ENCODE results near the gene DAPK1.

The DAPK1 gene

GRCh38 chr9:87531370-87532295 is 34.0 kb downstream of the DAPK1 start:
- Histone ChIP-seq H3K9ac (ENCODE audit: low read length) (no peak overlapping the region), H3K27ac (ENCODE audit: low read length, poor library complexity, severe bottlenecking) (no peak overlapping the region), H3K4ac (ENCODE audit: low read depth in 1 of 2, low read length in 2 of 2) (no peak overlapping the region), H4K91ac (ENCODE audit: low read length) (no peak overlapping the region), H3K4me2 (ENCODE audit: low read length, poor library complexity, severe bottlenecking) (no peak overlapping the region), H2BK15ac (ENCODE audit: low read depth, poor library complexity, severe bottlenecking) (no peak overlapping the region), H3K9me3 (ENCODE audit: control insufficient read depth, low read length) (no peaks in the 10 kb centered on the region), H3K79me1 (replicated peaks; ENCODE audit: low read length, poor library complexity, severe bottlenecking) (peaks cover 37% of the 10 kb centered on the region), H3K4me3 (ENCODE audit: insufficient read depth in 1 of 2, low read depth in 1 of 2, low read length in 2 of 2) (no peak overlapping the region), H2AK5ac (ENCODE audit: low read length, severe bottlenecking) (no peak overlapping the region), H3K36me3 (ENCODE audit: control insufficient read depth in 1 of 2, insufficient read depth in 2 of 2, low read depth in 1 of 2, low read length in 2 of 2) (peaks cover 0 to 6% of the 10 kb centered on the region in 2 experiments), H3K4me1 (ENCODE audit: control insufficient read depth, insufficient read depth, low read depth, low read length) (peaks cover 11% of the 10 kb centered on the region), H3K23ac (ENCODE audit: low read length in 2 of 2) (no peak overlapping the region), H2BK12ac (ENCODE audit: low read length in 2 of 2) (no peak overlapping the region), H2BK120ac (ENCODE audit: low read depth, low read length) (no peak overlapping the region), H2AFZ (ENCODE audit: low read depth, low read length) (no peak overlapping the region), H4K8ac (ENCODE audit: low read length) (no peak overlapping the region), H3K14ac (ENCODE audit: low read length in 2 of 2) (peak overlapping the region in 1 of 2 experiments; percentile 66), H3K27me3 (ENCODE audit: control insufficient read depth in 1 of 2, insufficient read depth in 1 of 2, low read length in 2 of 2) (no peaks in the 10 kb centered on the region), H2BK5ac (ENCODE audit: low read depth, low read length, poor library complexity, severe bottlenecking) (no peak overlapping the region), H3K18ac (ENCODE audit: low read depth in 1 of 2, low read length in 2 of 2) (no peak overlapping the region)
- DNase-seq: no peak
- 83% methylated on average over 3 of the region's 3 CpGs for WGBS

DNA sequence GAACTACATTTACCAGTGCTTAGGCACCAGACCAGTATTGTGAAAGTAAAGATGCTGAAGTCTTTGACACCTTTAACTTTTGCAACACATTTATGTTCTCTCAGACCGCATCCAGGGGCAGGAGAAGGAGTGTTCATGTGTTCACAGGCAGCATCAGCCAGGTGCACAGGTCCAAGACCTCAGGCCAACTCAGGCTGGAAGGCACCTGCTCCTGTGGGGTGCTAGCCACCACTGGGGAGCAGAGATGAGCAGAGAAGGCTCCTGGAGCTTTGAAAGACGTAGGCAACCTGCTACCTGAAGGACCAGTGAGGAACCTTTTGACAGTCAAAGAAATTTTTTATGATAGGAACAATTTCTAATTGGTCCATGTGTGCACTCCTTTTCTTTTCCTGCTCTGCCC is 35.6 kb downstream of the DAPK1 start:
- Histone ChIP-seq H3K14ac (ENCODE audit: low read length in 2 of 2) (no peak overlapping the region), H3K4ac (ENCODE audit: low read depth in 1 of 2, low read length in 2 of 2) (no peak overlapping the region), H2AFZ (ENCODE audit: low read depth, low read length) (no peak overlapping the region), H2BK120ac (ENCODE audit: low read depth, low read length) (no peak overlapping the region), H3K27ac (ENCODE audit: low read length, poor library complexity, severe bottlenecking) (no peak overlapping the region), H3K36me3 (ENCODE audit: control insufficient read depth in 1 of 2, insufficient read depth in 2 of 2, low read depth in 1 of 2, low read length in 2 of 2) (peaks cover 0 to 3% of the 10 kb centered on the region in 2 experiments), H4K8ac (ENCODE audit: low read length) (no peak overlapping the region), H2AK5ac (ENCODE audit: low read length, severe bottlenecking) (no peak overlapping the region), H3K9ac (ENCODE audit: low read length) (no peak overlapping the region), H3K9me3 (ENCODE audit: control insufficient read depth, low read length) (no peaks in the 10 kb centered on the region), H2BK12ac (ENCODE audit: low read length in 2 of 2) (no peak overlapping the region), H3K4me1 (ENCODE audit: control insufficient read depth, insufficient read depth, low read depth, low read length) (peaks cover 9% of the 10 kb centered on the region), H4K91ac (ENCODE audit: low read length) (no peak overlapping the region), H3K4me2 (ENCODE audit: low read length, poor library complexity, severe bottlenecking) (no peak overlapping the region), H3K23ac (ENCODE audit: low read length in 2 of 2) (no peak overlapping the region), H3K4me3 (ENCODE audit: insufficient read depth in 1 of 2, low read depth in 1 of 2, low read length in 2 of 2) (no peak overlapping the region), H3K18ac (ENCODE audit: low read depth in 1 of 2, low read length in 2 of 2) (no peak overlapping the region), H3K27me3 (ENCODE audit: control insufficient read depth in 1 of 2, insufficient read depth in 1 of 2, low read length in 2 of 2) (no peaks in the 10 kb centered on the region), H3K79me1 (replicated peaks; ENCODE audit: low read length, poor library complexity, severe bottlenecking) (peaks cover 39% of the 10 kb centered on the region), H2BK5ac (ENCODE audit: low read depth, low read length, poor library complexity, severe bottlenecking) (no peak overlapping the region), H2BK15ac (ENCODE audit: low read depth, poor library complexity, severe bottlenecking) (no peak overlapping the region)
- DNase-seq: no peak
- WGBS: 92% methylated on average over 1 of the region's 2 CpGs

DNA sequence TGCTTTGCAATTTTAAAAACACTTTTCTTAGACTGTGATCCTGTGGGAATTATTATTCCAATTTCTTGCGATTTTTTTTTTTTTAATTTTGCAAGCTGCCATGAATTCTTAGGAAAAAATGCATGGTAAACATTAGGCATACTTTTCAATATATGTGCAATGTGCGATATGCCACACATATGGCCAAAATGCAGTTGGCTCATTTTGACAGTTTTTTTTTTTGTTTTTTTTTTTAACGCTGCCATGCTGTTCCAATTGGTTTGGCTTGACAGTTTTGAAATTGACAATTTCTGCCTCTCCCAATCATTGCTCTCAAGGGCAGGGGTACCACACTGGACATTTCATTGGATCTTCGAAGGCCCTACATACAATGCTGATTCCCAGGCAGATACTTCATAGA is 36.4 kb downstream of the DAPK1 start:
- no peak overlapping the region for H3K4ac ChIP-seq (ENCODE audit: low read depth in 1 of 2, low read length in 2 of 2)
- DNase-seq: no peak
- H3K4me3 ChIP-seq (ENCODE audit: insufficient read depth in 1 of 2, low read depth in 1 of 2, low read length in 2 of 2): no peak overlapping the region
- H3K4me2 ChIP-seq (ENCODE audit: low read length, poor library complexity, severe bottlenecking): no peak overlapping the region
- H2BK5ac ChIP-seq (ENCODE audit: low read depth, low read length, poor library complexity, severe bottlenecking): no peak overlapping the region
- H3K9me3 ChIP-seq (ENCODE audit: control insufficient read depth, low read length): no peaks in the 10 kb centered on the region
- no peak overlapping the region for H2BK12ac ChIP-seq (ENCODE audit: low read length in 2 of 2)
- H2BK120ac ChIP-seq (ENCODE audit: low read depth, low read length): no peak overlapping the region
- peaks cover 9% of the 10 kb centered on the region for H3K4me1 ChIP-seq (ENCODE audit: control insufficient read depth, insufficient read depth, low read depth, low read length)
- peaks cover 34% of the 10 kb centered on the region for H3K79me1 ChIP-seq (replicated peaks; ENCODE audit: low read length, poor library complexity, severe bottlenecking)
- no peak overlapping the region for H2AK5ac ChIP-seq (ENCODE audit: low read length, severe bottlenecking)
- H3K27ac ChIP-seq (ENCODE audit: low read length, poor library complexity, severe bottlenecking): no peak overlapping the region
- no peak overlapping the region for H2BK15ac ChIP-seq (ENCODE audit: low read depth, poor library complexity, severe bottlenecking)
- no peak overlapping the region for H2AFZ ChIP-seq (ENCODE audit: low read depth, low read length)
- 97% methylated on average over 2 of the region's 4 CpGs for WGBS
- H4K91ac ChIP-seq (ENCODE audit: low read length): no peak overlapping the region
- no peak overlapping the region for H3K9ac ChIP-seq (ENCODE audit: low read length)
- no peak overlapping the region for H3K23ac ChIP-seq (ENCODE audit: low read length in 2 of 2)
- no peak overlapping the region for H3K14ac ChIP-seq (ENCODE audit: low read length in 2 of 2)
- H4K8ac ChIP-seq (ENCODE audit: low read length): no peak overlapping the region
- no peak overlapping the region for H3K18ac ChIP-seq (ENCODE audit: low read depth in 1 of 2, low read length in 2 of 2)
- H3K36me3 ChIP-seq (ENCODE audit: control insufficient read depth in 1 of 2, insufficient read depth in 2 of 2, low read depth in 1 of 2, low read length in 2 of 2): peaks cover 0 to 3% of the 10 kb centered on the region in 2 experiments
- H3K27me3 ChIP-seq (ENCODE audit: control insufficient read depth in 1 of 2, insufficient read depth in 1 of 2, low read length in 2 of 2): no peaks in the 10 kb centered on the region

GRCh38 chr9:87534957-87535356 is 37.3 kb downstream of the DAPK1 start:
- no peak overlapping the region for H2BK12ac ChIP-seq (ENCODE audit: low read length in 2 of 2)
- no peak overlapping the region for H3K18ac ChIP-seq (ENCODE audit: low read depth in 1 of 2, low read length in 2 of 2)
- no peak overlapping the region for H4K91ac ChIP-seq (ENCODE audit: low read length)
- H2AFZ ChIP-seq (ENCODE audit: low read depth, low read length): no peak overlapping the region
- H3K14ac ChIP-seq (ENCODE audit: low read length in 2 of 2): no peak overlapping the region
- H3K4me2 ChIP-seq (ENCODE audit: low read length, poor library complexity, severe bottlenecking): no peak overlapping the region
- no peak overlapping the region for H3K4me3 ChIP-seq (ENCODE audit: insufficient read depth in 1 of 2, low read depth in 1 of 2, low read length in 2 of 2)
- H3K9ac ChIP-seq (ENCODE audit: low read length): no peak overlapping the region
- 90% methylated on average over 2 of the region's 2 CpGs for WGBS
- H3K4me1 ChIP-seq (ENCODE audit: control insufficient read depth, insufficient read depth, low read depth, low read length): peaks cover 10% of the 10 kb centered on the region
- no peaks in the 10 kb centered on the region for H3K27me3 ChIP-seq (ENCODE audit: control insufficient read depth in 1 of 2, insufficient read depth in 1 of 2, low read length in 2 of 2)
- H3K4ac ChIP-seq (ENCODE audit: low read depth in 1 of 2, low read length in 2 of 2): no peak overlapping the region
- no peak overlapping the region for H2AK5ac ChIP-seq (ENCODE audit: low read length, severe bottlenecking)
- no peak overlapping the region for H2BK5ac ChIP-seq (ENCODE audit: low read depth, low read length, poor library complexity, severe bottlenecking)
- no peak overlapping the region for H3K27ac ChIP-seq (ENCODE audit: low read length, poor library complexity, severe bottlenecking)
- peaks cover 0 to 4% of the 10 kb centered on the region in 2 experiments for H3K36me3 ChIP-seq (ENCODE audit: control insufficient read depth in 1 of 2, insufficient read depth in 2 of 2, low read depth in 1 of 2, low read length in 2 of 2)
- H3K9me3 ChIP-seq (ENCODE audit: control insufficient read depth, low read length): no peaks in the 10 kb centered on the region
- peaks cover 29% of the 10 kb centered on the region for H3K79me1 ChIP-seq (replicated peaks; ENCODE audit: low read length, poor library complexity, severe bottlenecking)
- H3K23ac ChIP-seq (ENCODE audit: low read length in 2 of 2): no peak overlapping the region
- no peak for DNase-seq
- H4K8ac ChIP-seq (ENCODE audit: low read length): no peak overlapping the region
- no peak overlapping the region for H2BK120ac ChIP-seq (ENCODE audit: low read depth, low read length)
- H2BK15ac ChIP-seq (ENCODE audit: low read depth, poor library complexity, severe bottlenecking): no peak overlapping the region

Measured in mesenchymal stem cell (in vitro differentiated cells and primary cell).